Mucosa of stomach (tissue), 1 donor: ENCODE measurements around the gene DLG2.
"Not testable (repeated sequence)": the region's sequence is repeated elsewhere in the genome, so short reads cannot be mapped to it uniquely, and the experiment has no call there.

Source experiments
- H3K27me3 ChIP-seq: one replicate; pipeline ENCODE4 v1.7.0; 2013; ENCODE audit warnings: mild to moderate bottlenecking, low read length; ENCODE audit not compliant: control insufficient read depth, insufficient read depth
- H3K36me3 ChIP-seq: one replicate; pipeline ENCODE4 v1.7.0; 2013; ENCODE audit warnings: low read length; ENCODE audit not compliant: control insufficient read depth, insufficient read depth
- H3K4me1 ChIP-seq: one replicate; pipeline ENCODE4 v1.7.0; 2013; ENCODE audit warnings: mild to moderate bottlenecking, low read length; ENCODE audit not compliant: control insufficient read depth, insufficient read depth
- H3K4me3 ChIP-seq: one replicate; pipeline ENCODE4 v1.7.0; 2013; ENCODE audit warnings: low read length
- H3K9ac ChIP-seq: one replicate; pipeline ENCODE4 v1.7.0; 2013; ENCODE audit warnings: mild to moderate bottlenecking, low read length, moderate library complexity
- H3K9me3 ChIP-seq: one replicate; pipeline ENCODE4 v1.7.0; 2013; ENCODE audit warnings: mild to moderate bottlenecking, low read length, moderate library complexity; ENCODE audit not compliant: control insufficient read depth
- donor health status: Pancreatic carcinoma.

Gene DLG2

DNA sequence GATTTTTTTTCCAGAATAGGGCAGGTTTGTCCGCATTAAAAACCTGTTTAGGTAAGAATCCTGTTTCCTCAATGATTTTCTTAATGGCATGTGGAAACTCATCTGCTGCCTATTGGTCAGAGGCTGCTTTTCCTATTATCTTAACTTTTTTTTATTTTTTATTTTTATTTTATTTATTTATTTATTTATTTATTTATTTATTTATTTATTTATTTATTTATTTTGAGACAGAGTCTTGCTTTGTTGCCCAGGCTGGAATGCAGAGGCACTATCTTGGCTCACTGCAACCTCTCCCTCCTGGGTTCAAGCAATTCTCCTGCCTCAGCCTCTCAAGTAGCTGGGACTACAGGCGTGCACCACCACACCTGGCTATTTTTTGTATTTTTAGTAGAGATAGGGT is 389.1 kb downstream of the DLG2 start:
- not testable (repeated sequence) for H3K4me1 ChIP-seq, H3K9me3 ChIP-seq, H3K9ac ChIP-seq, H3K36me3 ChIP-seq, H3K4me3 ChIP-seq, H3K27me3 ChIP-seq

DNA sequence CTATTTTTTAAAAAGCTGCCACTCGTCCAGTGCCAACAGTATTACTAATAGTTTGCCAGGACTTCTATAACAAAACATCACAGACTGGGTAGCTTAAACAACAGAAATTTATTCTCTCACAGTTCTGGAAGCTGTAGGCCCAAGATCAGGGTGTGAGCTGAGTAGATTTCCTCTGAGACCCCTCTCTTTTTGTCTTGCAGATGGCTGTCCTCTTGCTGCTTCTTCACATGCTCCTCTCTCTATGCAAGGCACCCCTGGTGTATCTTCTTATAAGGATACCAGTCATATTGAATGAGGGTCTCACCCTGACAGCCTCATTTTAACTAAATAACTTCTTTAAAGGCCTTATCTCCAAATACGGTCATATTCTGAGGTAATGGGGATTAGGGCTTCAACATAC is 390.9 kb downstream of the DLG2 start:
- Histone ChIP-seq H3K4me1 (no peaks in the 10 kb centered on the region), H3K9me3 (no peaks in the 10 kb centered on the region), H3K27me3 (no peaks in the 10 kb centered on the region), H3K9ac (no peak overlapping the region), H3K36me3 (no peaks in the 10 kb centered on the region), H3K4me3 (no peak overlapping the region)

GRCh38 chr11:85232559-85232958 is 394.6 kb downstream of the DLG2 start:
- H3K27me3 ChIP-seq, result no peaks in the 10 kb centered on the region
- H3K4me3 ChIP-seq, result no peak overlapping the region
- no peaks in the 10 kb centered on the region for H3K36me3 ChIP-seq
- no peak overlapping the region for H3K9ac ChIP-seq
- H3K9me3 ChIP-seq, result no peaks in the 10 kb centered on the region
- no peaks in the 10 kb centered on the region for H3K4me1 ChIP-seq

DNA sequence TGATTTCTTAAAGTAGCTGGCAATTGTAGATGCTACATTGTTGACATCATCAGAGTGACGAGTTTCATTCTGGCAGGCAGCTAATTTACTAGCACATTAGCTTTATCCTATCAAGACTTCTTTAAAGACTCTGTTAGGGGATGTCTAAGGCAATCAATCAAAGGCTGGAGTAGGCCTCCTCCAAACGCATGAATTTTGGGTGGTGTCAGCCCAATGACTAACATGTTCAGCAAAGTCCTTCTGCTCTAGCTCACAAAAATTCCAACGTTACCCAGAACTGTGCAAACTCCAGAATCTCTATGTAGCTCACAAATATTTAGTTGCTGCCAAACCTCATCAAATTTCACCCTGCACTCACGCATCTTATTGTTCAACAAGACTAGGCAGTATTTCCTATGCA is 395.6 kb downstream of the DLG2 start:
- Histone ChIP-seq H3K36me3 (no peaks in the 10 kb centered on the region), H3K27me3 (no peaks in the 10 kb centered on the region), H3K9me3 (no peaks in the 10 kb centered on the region), H3K4me3 (no peak overlapping the region), H3K9ac (no peak overlapping the region), H3K4me1 (no peaks in the 10 kb centered on the region)

DNA sequence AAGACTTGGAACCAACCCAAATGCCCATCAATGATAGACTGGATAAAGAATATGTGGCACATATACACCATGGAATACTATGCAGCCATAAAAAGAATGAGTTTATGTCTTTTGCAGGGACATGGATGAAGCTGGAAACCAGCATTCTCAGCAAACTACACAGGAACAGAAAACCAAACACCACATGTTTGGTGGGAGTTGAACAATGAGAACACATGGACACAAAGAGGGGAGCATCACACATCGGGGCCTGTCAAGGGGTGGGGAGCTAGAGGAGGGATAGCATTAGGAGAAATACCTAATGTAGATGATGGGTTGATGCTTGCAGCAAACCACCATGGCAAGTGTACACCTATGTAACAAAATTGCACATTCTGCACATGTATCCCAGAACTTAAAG is 397.4 kb downstream of the DLG2 start:
- H3K4me3 ChIP-seq, H3K9ac ChIP-seq, H3K4me1 ChIP-seq, H3K27me3 ChIP-seq, H3K9me3 ChIP-seq, H3K36me3 ChIP-seq: not testable (repeated sequence)

DNA sequence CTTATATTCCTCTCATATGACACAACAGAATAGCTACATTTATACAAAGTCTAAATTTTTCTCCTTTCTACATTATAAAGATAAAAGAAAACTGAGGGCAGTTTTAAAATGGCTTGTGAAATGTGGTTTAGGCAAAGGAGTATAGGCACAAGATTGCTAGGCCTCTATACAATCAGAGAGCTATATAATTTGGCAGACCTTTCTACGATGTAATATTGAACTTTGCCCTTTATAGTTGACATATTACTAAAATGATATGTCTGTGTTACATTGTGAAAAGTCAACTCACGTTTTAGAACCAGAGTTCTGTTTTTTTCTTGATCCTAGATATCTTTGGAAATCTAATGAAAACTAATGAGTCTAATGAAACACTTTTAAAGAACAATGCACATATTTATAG is 430.2 kb downstream of the DLG2 start:
- H3K4me3 ChIP-seq, result no peak overlapping the region
- no peaks in the 10 kb centered on the region for H3K4me1 ChIP-seq
- no peaks in the 10 kb centered on the region for H3K36me3 ChIP-seq
- H3K9me3 ChIP-seq, result no peaks in the 10 kb centered on the region
- no peaks in the 10 kb centered on the region for H3K27me3 ChIP-seq
- H3K9ac ChIP-seq, result no peak overlapping the region

GRCh38 chr11:85195934-85196333 is 431.2 kb downstream of the DLG2 start:
- Histone ChIP-seq H3K4me3 (no peak overlapping the region), H3K27me3 (no peaks in the 10 kb centered on the region), H3K36me3 (no peaks in the 10 kb centered on the region), H3K9ac (no peak overlapping the region), H3K4me1 (no peaks in the 10 kb centered on the region), H3K9me3 (no peaks in the 10 kb centered on the region)

GRCh38 chr11:85187992-85188391 is 439.2 kb downstream of the DLG2 start:
- Histone ChIP-seq H3K27me3 (no peaks in the 10 kb centered on the region), H3K9me3 (no peaks in the 10 kb centered on the region), H3K36me3 (no peaks in the 10 kb centered on the region), H3K9ac (no peak overlapping the region), H3K4me1 (no peaks in the 10 kb centered on the region), H3K4me3 (no peak overlapping the region)

DNA sequence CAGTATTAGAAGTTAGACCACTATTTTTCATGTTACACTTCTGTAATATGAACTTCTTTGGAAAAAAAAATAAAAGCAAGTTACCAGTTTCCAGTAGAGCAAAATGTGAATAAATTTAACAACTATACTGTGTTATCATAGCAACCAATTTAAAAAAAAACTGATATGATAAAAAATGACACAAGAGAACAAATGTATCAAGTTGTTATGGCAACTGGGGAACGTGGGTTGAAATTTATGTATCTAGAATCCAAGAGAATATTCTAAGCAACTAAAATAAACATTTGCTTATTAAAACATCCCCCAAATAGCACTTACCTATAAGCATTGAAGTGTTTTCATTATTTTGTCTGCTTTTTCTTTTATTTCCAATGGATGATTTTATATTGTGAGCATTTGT is 442.4 kb downstream of the DLG2 start:
- no peaks in the 10 kb centered on the region for H3K4me1 ChIP-seq
- H3K9me3 ChIP-seq, result no peaks in the 10 kb centered on the region
- H3K36me3 ChIP-seq, result no peaks in the 10 kb centered on the region
- no peaks in the 10 kb centered on the region for H3K27me3 ChIP-seq
- H3K4me3 ChIP-seq, result no peak overlapping the region
- no peak overlapping the region for H3K9ac ChIP-seq

- no peak overlapping the region for H3K9ac ChIP-seq
- H3K36me3 ChIP-seq, result no peaks in the 10 kb centered on the region
- no peaks in the 10 kb centered on the region for H3K9me3 ChIP-seq
- no peaks in the 10 kb centered on the region for H3K4me1 ChIP-seq
- H3K4me3 ChIP-seq, result no peak overlapping the region
- no peaks in the 10 kb centered on the region for H3K27me3 ChIP-seq
These were observed 444.4 kb downstream of the DLG2 start for GRCh38 chr11:85182441-85183387.

DNA sequence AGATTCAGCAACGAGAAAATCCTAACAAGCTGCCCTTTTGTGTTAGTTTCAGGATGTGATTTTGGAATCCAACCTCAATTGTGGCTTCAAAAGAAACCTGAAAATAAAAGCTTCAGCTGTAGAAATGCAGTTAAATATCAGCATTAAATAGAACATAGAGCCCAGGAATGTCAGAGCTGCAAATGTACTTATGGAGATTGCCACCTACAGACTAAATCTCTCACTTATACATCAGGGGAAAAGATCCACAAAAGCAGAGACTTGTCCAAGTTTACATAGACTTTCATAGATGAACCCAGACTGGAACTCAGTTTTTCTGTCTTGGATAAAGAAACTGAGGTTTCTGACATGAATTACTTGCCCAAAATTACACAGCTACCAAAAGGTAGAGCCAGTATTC is 446.6 kb downstream of the DLG2 start:
- Histone ChIP-seq H3K27me3 (no peaks in the 10 kb centered on the region), H3K9me3 (no peaks in the 10 kb centered on the region), H3K36me3 (no peaks in the 10 kb centered on the region)

DNA sequence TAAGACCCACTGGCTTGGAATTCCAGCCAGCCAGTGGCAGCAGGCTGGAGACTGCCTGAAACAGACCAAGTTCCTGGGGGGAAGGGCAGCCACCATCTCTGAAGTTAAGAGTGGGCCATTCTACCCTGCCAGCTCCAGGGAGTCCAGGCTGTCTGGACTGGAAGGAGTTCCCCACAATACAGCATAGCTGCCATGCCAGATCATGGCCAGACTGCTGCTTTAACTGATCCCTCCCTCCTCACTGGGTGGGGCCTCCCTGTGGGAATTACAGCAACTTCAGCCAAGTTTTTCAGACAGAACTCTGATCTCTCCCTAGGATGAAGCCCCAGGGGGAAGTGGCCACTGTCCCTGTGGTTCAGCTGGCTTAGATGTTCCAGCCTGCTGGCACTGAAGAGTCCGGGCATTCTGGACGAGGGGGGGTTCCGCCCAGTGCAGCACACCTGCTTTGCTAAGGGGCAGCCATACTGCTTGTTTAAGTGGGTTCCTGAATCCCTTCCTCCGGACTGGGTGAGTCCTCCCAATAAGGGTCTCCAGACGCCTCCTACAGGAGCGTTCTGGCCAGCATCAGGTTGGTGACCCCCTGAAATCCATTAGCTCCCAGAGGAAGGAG is 455.4 kb downstream of the DLG2 start:
- Histone ChIP-seq H3K27me3 (no peaks in the 10 kb centered on the region), H3K4me3 (no peak overlapping the region), H3K9me3 (no peaks in the 10 kb centered on the region), H3K36me3 (no peaks in the 10 kb centered on the region), H3K9ac (no peak overlapping the region), H3K4me1 (no peaks in the 10 kb centered on the region)

More for the DNA sequence above, 446.6 kb downstream of the DLG2 start:
- no peak overlapping the region for H3K9ac ChIP-seq
- no peak overlapping the region for H3K4me3 ChIP-seq
- H3K4me1 ChIP-seq, result no peaks in the 10 kb centered on the region
